ENCODE data around the gene PCNX2.

PCNX2 gene, protein sequence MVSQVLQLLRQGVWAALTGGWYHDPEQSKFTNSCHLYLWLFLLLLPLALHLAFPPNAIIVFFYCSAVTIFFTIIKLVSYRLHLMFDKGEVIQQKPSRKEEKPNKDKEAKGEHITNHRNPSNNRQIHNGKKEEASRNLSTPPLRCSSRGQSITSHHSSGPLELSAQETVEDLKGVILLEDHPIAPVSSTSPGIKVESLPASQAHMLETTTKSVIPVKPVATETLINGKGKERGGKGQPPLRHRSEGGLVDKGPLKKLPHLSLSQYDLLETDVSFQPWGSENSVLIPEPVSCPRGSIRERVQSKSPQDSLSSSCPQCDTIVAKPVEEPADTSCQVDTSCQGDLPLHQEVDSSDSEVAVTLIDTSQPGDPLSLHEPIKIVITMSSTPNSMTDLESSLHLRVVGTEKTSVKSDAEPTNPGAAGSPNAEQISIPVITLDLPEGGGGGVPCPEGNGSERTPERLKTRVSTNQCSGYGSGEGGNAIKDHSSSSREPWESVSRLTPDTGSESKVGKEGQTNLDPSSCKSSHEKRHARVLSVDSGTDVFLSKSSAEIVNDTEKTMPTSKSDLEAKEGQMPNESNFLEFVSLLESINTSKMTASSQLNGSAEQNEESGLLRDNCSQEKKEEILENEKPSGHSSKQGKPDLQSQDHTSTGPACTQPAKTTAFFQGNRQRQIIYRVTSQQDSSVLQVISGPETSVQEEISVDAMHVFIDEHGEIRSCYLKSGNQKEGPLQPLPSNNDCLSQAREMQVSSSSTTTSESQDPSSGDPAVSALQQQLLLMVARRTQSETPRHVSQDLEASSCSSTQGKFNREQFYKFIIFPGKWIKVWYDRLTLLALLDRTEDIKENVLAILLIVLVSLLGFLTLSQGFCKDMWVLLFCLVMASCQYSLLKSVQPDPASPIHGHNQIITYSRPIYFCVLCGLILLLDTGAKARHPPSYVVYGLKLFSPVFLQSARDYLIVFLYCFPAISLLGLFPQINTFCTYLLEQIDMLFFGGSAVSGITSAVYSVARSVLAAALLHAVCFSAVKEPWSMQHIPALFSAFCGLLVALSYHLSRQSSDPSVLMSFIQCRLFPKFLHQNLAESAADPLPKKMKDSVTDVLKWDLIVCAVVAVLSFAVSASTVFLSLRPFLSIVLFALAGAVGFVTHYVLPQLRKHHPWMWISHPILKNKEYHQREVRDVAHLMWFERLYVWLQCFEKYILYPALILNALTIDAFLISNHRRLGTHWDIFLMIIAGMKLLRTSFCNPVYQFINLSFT (N-terminal part only)

DNA sequence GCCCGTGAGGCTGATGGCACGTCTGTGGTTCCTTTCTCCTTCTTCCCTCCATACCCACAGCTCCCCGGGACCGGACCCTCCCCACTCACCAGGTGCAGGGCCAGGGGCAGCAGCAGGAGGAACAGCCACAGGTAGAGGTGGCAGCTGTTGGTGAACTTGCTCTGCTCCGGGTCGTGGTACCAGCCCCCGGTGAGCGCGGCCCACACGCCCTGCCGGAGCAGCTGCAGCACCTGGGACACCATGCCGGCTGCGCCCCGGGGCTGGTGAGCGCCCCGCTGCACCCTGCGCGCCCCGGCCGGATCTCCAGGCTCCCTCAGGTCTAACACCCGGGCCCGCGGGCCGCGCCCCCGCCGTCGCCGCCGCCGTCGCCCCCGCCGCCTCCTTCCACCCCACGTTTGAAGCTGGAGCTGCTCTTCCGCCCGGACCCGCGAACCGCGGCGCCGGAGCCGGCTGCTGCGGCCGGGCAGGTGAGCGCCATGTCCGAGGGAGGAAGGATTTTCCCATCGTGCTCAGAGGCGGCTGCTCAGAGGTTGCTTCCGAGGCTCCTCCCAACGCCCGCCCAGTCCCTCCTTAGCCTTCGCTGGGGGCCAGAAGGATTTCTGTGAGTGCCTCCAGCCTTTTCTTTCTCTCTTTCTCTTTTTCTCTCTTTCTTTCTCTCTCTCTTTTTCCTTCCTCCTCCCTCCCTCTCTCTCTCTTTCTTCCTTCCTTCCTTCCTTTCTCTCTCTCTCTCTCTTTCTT, at the start of gene PCNX2:
Gene PCNX2, minus strand, starts transcription at position 489 of the 738 bp plus-strand sequence. Its CDS starts 247 bp downstream, at position 242.
- no peaks in the 10 kb centered on the region for H3K9me3 ChIP-seq (ENCODE audit: control insufficient read depth in 1 of 2, low read length in 2 of 2)
- peak within 1 kb of the TSS in 1 of 2 donors; percentile 45 for H3K9ac ChIP-seq (ENCODE audit: low read depth in 1 of 2, low read length in 2 of 2)
- H3K27ac ChIP-seq (ENCODE audit: low read depth, low read length), result peak within 1 kb of the TSS; percentile 46
- H3K4me3 ChIP-seq (ENCODE audit: low read depth in 1 of 2, low read length in 2 of 2), result peak within 1 kb of the TSS; percentile 65 to 77
- peaks cover 4 to 5% of the 10 kb centered on the region in 2 donors for H3K4me1 ChIP-seq (ENCODE audit: control insufficient read depth in 1 of 2, insufficient read depth in 2 of 2, low read length in 2 of 2)
- H3K27me3 ChIP-seq (ENCODE audit: control insufficient read depth in 1 of 2, insufficient read depth in 2 of 2, low read length in 2 of 2), result no peaks in the 10 kb centered on the region
- H3K36me3 ChIP-seq (ENCODE audit: control insufficient read depth in 1 of 2, insufficient read depth in 2 of 2, low read length in 2 of 2), result no peaks in the 10 kb centered on the region

GRCh38 chr1:233343262-233343661, 47.7 kb upstream of the PCNX2 start:
- H3K27me3 ChIP-seq (ENCODE audit: control insufficient read depth in 1 of 2, insufficient read depth in 2 of 2, low read length in 2 of 2), result peaks cover 0 to 3% of the 10 kb centered on the region in 2 donors
- no peak overlapping the region for H3K4me3 ChIP-seq (ENCODE audit: low read depth in 1 of 2, low read length in 2 of 2)
- no peak overlapping the region for H3K27ac ChIP-seq (ENCODE audit: low read depth, low read length)
- H3K9me3 ChIP-seq (ENCODE audit: control insufficient read depth in 1 of 2, low read length in 2 of 2), result no peaks in the 10 kb centered on the region
- H3K4me1 ChIP-seq (ENCODE audit: control insufficient read depth in 1 of 2, insufficient read depth in 2 of 2, low read length in 2 of 2), result peaks cover 24 to 38% of the 10 kb centered on the region in 2 donors
- H3K36me3 ChIP-seq (ENCODE audit: control insufficient read depth in 1 of 2, insufficient read depth in 2 of 2, low read length in 2 of 2), result no peaks in the 10 kb centered on the region
- no peak overlapping the region for H3K9ac ChIP-seq (ENCODE audit: low read depth in 1 of 2, low read length in 2 of 2)

DNA sequence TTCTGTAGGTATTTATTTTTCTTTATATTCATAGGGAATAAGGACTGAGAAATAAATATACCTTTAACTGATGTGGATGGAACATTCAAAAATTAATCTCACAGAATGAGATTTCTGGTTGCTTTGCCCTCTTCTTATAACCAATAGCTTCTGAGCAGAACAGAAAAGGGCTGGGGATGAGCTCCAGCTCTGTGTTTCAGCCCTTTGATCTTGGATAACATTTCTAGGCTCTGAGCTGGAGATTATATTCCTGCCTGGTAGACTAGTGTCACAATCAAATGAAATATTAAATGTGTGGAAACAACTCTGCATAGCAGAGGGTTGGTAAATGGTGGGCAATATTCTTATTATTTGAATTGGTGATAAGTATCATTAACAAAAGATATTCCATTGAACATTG, 46.6 kb upstream of the PCNX2 start:
- Histone ChIP-seq H3K9me3 (ENCODE audit: control insufficient read depth in 1 of 2, low read length in 2 of 2) (no peaks in the 10 kb centered on the region), H3K4me3 (ENCODE audit: low read depth in 1 of 2, low read length in 2 of 2) (no peak overlapping the region), H3K27me3 (ENCODE audit: control insufficient read depth in 1 of 2, insufficient read depth in 2 of 2, low read length in 2 of 2) (peaks cover 0 to 3% of the 10 kb centered on the region in 2 donors), H3K4me1 (ENCODE audit: control insufficient read depth in 1 of 2, insufficient read depth in 2 of 2, low read length in 2 of 2) (peaks cover 25 to 49% of the 10 kb centered on the region in 2 donors), H3K9ac (ENCODE audit: low read depth in 1 of 2, low read length in 2 of 2) (no peak overlapping the region), H3K27ac (ENCODE audit: low read depth, low read length) (no peak overlapping the region), H3K36me3 (ENCODE audit: control insufficient read depth in 1 of 2, insufficient read depth in 2 of 2, low read length in 2 of 2) (no peaks in the 10 kb centered on the region)

DNA sequence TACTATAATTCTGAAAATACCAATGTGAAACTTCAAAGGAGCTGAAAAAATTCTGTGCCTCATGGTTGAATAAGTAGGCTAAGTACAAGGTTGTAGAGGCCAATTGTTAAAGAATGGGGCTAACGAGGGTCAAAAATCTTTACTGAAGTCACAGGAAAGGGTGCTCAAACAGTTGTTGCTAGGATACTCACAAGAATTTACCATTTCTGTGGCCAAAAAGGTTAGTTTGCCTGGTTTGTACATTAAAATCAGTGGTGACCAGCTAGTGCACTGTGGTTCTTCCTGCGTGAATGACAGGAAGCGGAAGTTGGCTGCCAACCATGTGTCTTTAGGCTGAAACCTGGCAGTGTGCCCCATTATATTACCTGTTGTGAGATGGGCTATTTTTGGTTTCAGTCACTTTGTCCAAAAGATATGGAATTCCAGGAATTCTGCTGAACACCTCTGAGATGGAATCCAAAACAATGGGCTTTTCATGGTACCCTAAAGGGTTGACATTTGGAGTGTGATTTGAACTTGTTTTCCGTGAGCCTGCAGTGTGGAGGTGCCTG, 45.5 kb upstream of the PCNX2 start:
- Histone ChIP-seq H3K9ac (ENCODE audit: low read depth in 1 of 2, low read length in 2 of 2) (no peak overlapping the region), H3K4me1 (ENCODE audit: control insufficient read depth in 1 of 2, insufficient read depth in 2 of 2, low read length in 2 of 2) (peaks cover 30 to 56% of the 10 kb centered on the region in 2 donors), H3K9me3 (ENCODE audit: control insufficient read depth in 1 of 2, low read length in 2 of 2) (no peaks in the 10 kb centered on the region), H3K27ac (ENCODE audit: low read depth, low read length) (no peak overlapping the region), H3K4me3 (ENCODE audit: low read depth in 1 of 2, low read length in 2 of 2) (no peak overlapping the region), H3K36me3 (ENCODE audit: control insufficient read depth in 1 of 2, insufficient read depth in 2 of 2, low read length in 2 of 2) (no peaks in the 10 kb centered on the region), H3K27me3 (ENCODE audit: control insufficient read depth in 1 of 2, insufficient read depth in 2 of 2, low read length in 2 of 2) (peaks cover 0 to 3% of the 10 kb centered on the region in 2 donors)

GRCh38 chr1:233340031-233340555, 44.6 kb upstream of the PCNX2 start:
- no peak overlapping the region for H3K9ac ChIP-seq (ENCODE audit: low read depth in 1 of 2, low read length in 2 of 2)
- H3K4me3 ChIP-seq (ENCODE audit: low read depth in 1 of 2, low read length in 2 of 2), result no peak overlapping the region
- H3K9me3 ChIP-seq (ENCODE audit: control insufficient read depth in 1 of 2, low read length in 2 of 2), result no peaks in the 10 kb centered on the region
- H3K27me3 ChIP-seq (ENCODE audit: control insufficient read depth in 1 of 2, insufficient read depth in 2 of 2, low read length in 2 of 2), result peaks cover 0 to 3% of the 10 kb centered on the region in 2 donors
- H3K4me1 ChIP-seq (ENCODE audit: control insufficient read depth in 1 of 2, insufficient read depth in 2 of 2, low read length in 2 of 2), result peaks cover 31 to 56% of the 10 kb centered on the region in 2 donors
- no peak overlapping the region for H3K27ac ChIP-seq (ENCODE audit: low read depth, low read length)
- H3K36me3 ChIP-seq (ENCODE audit: control insufficient read depth in 1 of 2, insufficient read depth in 2 of 2, low read length in 2 of 2), result no peaks in the 10 kb centered on the region

- Histone ChIP-seq H3K4me3 (ENCODE audit: low read depth in 1 of 2, low read length in 2 of 2) (no peak overlapping the region), H3K9me3 (ENCODE audit: control insufficient read depth in 1 of 2, low read length in 2 of 2) (no peaks in the 10 kb centered on the region), H3K27me3 (ENCODE audit: control insufficient read depth in 1 of 2, insufficient read depth in 2 of 2, low read length in 2 of 2) (peaks cover 0 to 3% of the 10 kb centered on the region in 2 donors), H3K36me3 (ENCODE audit: control insufficient read depth in 1 of 2, insufficient read depth in 2 of 2, low read length in 2 of 2) (no peaks in the 10 kb centered on the region), H3K9ac (ENCODE audit: low read depth in 1 of 2, low read length in 2 of 2) (no peak overlapping the region), H3K27ac (ENCODE audit: low read depth, low read length) (no peak overlapping the region), H3K4me1 (ENCODE audit: control insufficient read depth in 1 of 2, insufficient read depth in 2 of 2, low read length in 2 of 2) (peaks cover 39 to 54% of the 10 kb centered on the region in 2 donors)
These were observed 42.6 kb upstream of the PCNX2 start for GRCh38 chr1:233338102-233338501.

GRCh38 chr1:233337505-233337904, 42.0 kb upstream of the PCNX2 start:
- Histone ChIP-seq H3K4me3 (ENCODE audit: low read depth in 1 of 2, low read length in 2 of 2) (no peak overlapping the region), H3K9me3 (ENCODE audit: control insufficient read depth in 1 of 2, low read length in 2 of 2) (no peaks in the 10 kb centered on the region), H3K27ac (ENCODE audit: low read depth, low read length) (no peak overlapping the region), H3K9ac (ENCODE audit: low read depth in 1 of 2, low read length in 2 of 2) (no peak overlapping the region), H3K4me1 (ENCODE audit: control insufficient read depth in 1 of 2, insufficient read depth in 2 of 2, low read length in 2 of 2) (peaks cover 33 to 48% of the 10 kb centered on the region in 2 donors), H3K36me3 (ENCODE audit: control insufficient read depth in 1 of 2, insufficient read depth in 2 of 2, low read length in 2 of 2) (no peaks in the 10 kb centered on the region), H3K27me3 (ENCODE audit: control insufficient read depth in 1 of 2, insufficient read depth in 2 of 2, low read length in 2 of 2) (peaks cover 0 to 3% of the 10 kb centered on the region in 2 donors)

GRCh38 chr1:233336554-233337456, 41.3 kb upstream of the PCNX2 start:
- no peak overlapping the region for H3K9ac ChIP-seq (ENCODE audit: low read depth in 1 of 2, low read length in 2 of 2)
- H3K4me3 ChIP-seq (ENCODE audit: low read depth in 1 of 2, low read length in 2 of 2), result no peak overlapping the region
- no peak overlapping the region for H3K27ac ChIP-seq (ENCODE audit: low read depth, low read length)
- no peaks in the 10 kb centered on the region for H3K36me3 ChIP-seq (ENCODE audit: control insufficient read depth in 1 of 2, insufficient read depth in 2 of 2, low read length in 2 of 2)
- peaks cover 0 to 3% of the 10 kb centered on the region in 2 donors for H3K27me3 ChIP-seq (ENCODE audit: control insufficient read depth in 1 of 2, insufficient read depth in 2 of 2, low read length in 2 of 2)
- peaks cover 33 to 45% of the 10 kb centered on the region in 2 donors for H3K4me1 ChIP-seq (ENCODE audit: control insufficient read depth in 1 of 2, insufficient read depth in 2 of 2, low read length in 2 of 2)
- H3K9me3 ChIP-seq (ENCODE audit: control insufficient read depth in 1 of 2, low read length in 2 of 2), result no peaks in the 10 kb centered on the region
